Keratinocyte (primary cell): Measurements from ENCODE around the gene ATPAF1. TPM values are rescaled to one million over a fixed set of nuclear protein-coding genes. Genes with fewer than 3 reads are reported as not detected.

Source experiments
- DNase-seq: peaks from one replicate; pipeline ENCODE4 v3.0.0-alpha.2; 2011; ENCODE audit warnings: low read depth, missing footprints, low spot score
- FAIRE-seq: peaks from 2 replicates; lab custom pipeline; 2011; peaks lifted over from hg19 to GRCh38; lab: Jason Lieb, UNC
- H2AFZ ChIP-seq: 2 replicates; pipeline ENCODE4 v1.6.0; 2012; ENCODE audit warnings: low read length, control low read depth, inconsistent platforms; ENCODE audit not compliant: control insufficient read depth
- H3K27ac ChIP-seq: 2 replicates; pipeline ENCODE4 v1.5.1; 2011; ENCODE audit warnings: low read length; ENCODE audit not compliant: control insufficient read depth, insufficient read depth
- H3K27me3 ChIP-seq: 3 replicates; pipeline ENCODE4 v1.6.0; 2011; ENCODE audit warnings: low read length; ENCODE audit not compliant: control insufficient read depth, insufficient read depth; ENCODE audit errors: extremely low read depth
- H3K36me3 ChIP-seq, 2 experiments: 2 replicates in 1 of 2; 3 replicates in 1 of 2; pipeline ENCODE4 v1.5.1; 2011; ENCODE audit warnings: low read length in 2 of 2, mild to moderate bottlenecking in 1 of 2; ENCODE audit not compliant: control insufficient read depth in 2 of 2, insufficient read depth in 2 of 2; ENCODE audit errors: extremely low read depth in 1 of 2
- H3K4me1 ChIP-seq: 3 replicates; pipeline ENCODE4 v1.5.1; 2011; ENCODE audit warnings: low read length; ENCODE audit not compliant: control insufficient read depth, insufficient read depth; ENCODE audit errors: extremely low read depth
- H3K4me2 ChIP-seq: 3 replicates; pipeline ENCODE4 v1.6.0; 2011; ENCODE audit warnings: low read depth, low read length; ENCODE audit not compliant: control insufficient read depth, insufficient read depth; ENCODE audit errors: extremely low read depth
- H3K4me3 ChIP-seq, 3 experiments: fragments of 200-600 bp in 1 of 3; sonication (generic) in 1 of 3; 2 replicates in 2 of 3; 3 replicates in 1 of 3; pipeline ENCODE4 v1.5.1; 2011 to 2016; ENCODE audit warnings: low read length in 3 of 3, mild to moderate bottlenecking in 3 of 3, control low read depth in 2 of 3, inconsistent platforms in 1 of 3, low read depth in 1 of 3, mixed read lengths in 1 of 3, mixed run types in 1 of 3, moderate library complexity in 1 of 3; ENCODE audit not compliant: control insufficient read depth in 2 of 3, insufficient read depth in 2 of 3; ENCODE audit errors: extremely low read depth in 1 of 3
- H3K79me2 ChIP-seq: 2 replicates; pipeline ENCODE4 v1.6.0; 2012; ENCODE audit warnings: low read length; ENCODE audit not compliant: control insufficient read depth, insufficient read depth
- H3K9ac ChIP-seq: 3 replicates; pipeline ENCODE4 v1.6.0; 2011; ENCODE audit warnings: low read length; ENCODE audit not compliant: control insufficient read depth, insufficient read depth; ENCODE audit errors: extremely low read depth
- H3K9me1 ChIP-seq: 3 replicates; pipeline ENCODE4 v1.6.0; 2011; ENCODE audit warnings: low read length; ENCODE audit not compliant: control insufficient read depth, insufficient read depth; ENCODE audit errors: extremely low read depth
- H3K9me3 ChIP-seq: 2 replicates; pipeline ENCODE4 v1.5.1; 2012; ENCODE audit warnings: low read depth, low read length; ENCODE audit not compliant: control insufficient read depth
- H4K20me1 ChIP-seq: 3 replicates; pipeline ENCODE4 v1.6.0; 2011; ENCODE audit warnings: low read length; ENCODE audit not compliant: control insufficient read depth, insufficient read depth; ENCODE audit errors: extremely low read depth
- CTCF ChIP-seq, 3 experiments: IDR thresholded peaks in 1 of 3; conservative IDR thresholded peaks in 1 of 3; optimal IDR thresholded peaks in 1 of 3; 2 replicates in 2 of 3; 3 replicates in 1 of 3; pipeline versions ENCODE3 to v1.5.1; 2011; ENCODE audit warnings: low read length in 3 of 3, mild to moderate bottlenecking in 3 of 3, moderate library complexity in 2 of 3, control low read depth in 1 of 3, inconsistent platforms in 1 of 3; ENCODE audit not compliant: insufficient read depth in 2 of 3; ENCODE audit errors: extremely low read depth in 1 of 3
- EZH2 ChIP-seq: IDR thresholded peaks from one replicate; pipeline ENCODE4 v1.6.1; 2012; ENCODE audit warnings: inconsistent platforms, mild to moderate bottlenecking, low read length, moderate library complexity
- dilution Hi-C: fragments of 300-500 bp; cut with MboI; formaldehyde crosslinking; loops from one replicate; pipeline ENCODE4 v1.7.0; 2020; ENCODE audit warnings: low sequenced_read_pairs; ENCODE audit not compliant: extremely low pct_ligation_motif_present
- polyA plus RNA-seq, 5 experiments: library from polyadenylated mRNA; depleted of rRNA in 3 of 5; stranded (reverse) in 3 of 5; stranded (forward) in 1 of 5; unstranded in 1 of 5; fragments of >200 nt; gene quantifications; 1 replicate in 1 of 5; 2 replicates in 3 of 5; 3 replicates in 1 of 5; pipeline versions ENCODE4 v1.2.1 to v1.2.3, GENCODE V29; 2011 to 2012; ENCODE audit warnings: missing spikeins in 2 of 5, low read depth in 1 of 5, low replicate concordance in 1 of 5

The ATPAF1 gene
- polyA plus RNA-seq, 1 donor (not counting 4 experiments of a cell fraction or from before 2014, with no cell fraction given): 55.6 TPM

- Histone ChIP-seq H2AFZ (no peak overlapping the region), H3K9me3 (no peaks in the 10 kb centered on the region), H3K9me1 (no peaks in the 10 kb centered on the region), H3K9ac (no peak overlapping the region), H3K27ac (no peak overlapping the region), H3K79me2 (peaks cover 16% of the 10 kb centered on the region), H3K4me1 (no peaks in the 10 kb centered on the region), H4K20me1 (no peaks in the 10 kb centered on the region), H3K4me2 (no peak overlapping the region), H3K36me3 (peaks cover 9 to 55% of the 10 kb centered on the region in 2 experiments), H3K4me3 (no peak overlapping the region), H3K27me3 (no peaks in the 10 kb centered on the region)
- DNase-seq: no peak
- dilution Hi-C loops: no loop called here
- FAIRE-seq: no peak
- no peak for TF ChIP-seq CTCF (optimal IDR thresholded peaks at IDR 0.05 in 1 of 3, IDR thresholded peaks at IDR 0.05 in 1 of 3, conservative IDR thresholded peaks at IDR 0.05 in 1 of 3; ENCODE audit: extremely low read depth in 1 of 3, insufficient read depth in 2 of 3, low read length in 3 of 3)
- no peak for TF ChIP-seq EZH2
Measured at GRCh38 chr1:46705408-46705807, 37.2 kb upstream of the ATPAF1 start.

- no peaks in the 10 kb centered on the region for H3K9me3 ChIP-seq
- no peak overlapping the region for H3K9ac ChIP-seq
- H2AFZ ChIP-seq: no peak overlapping the region
- TF ChIP-seq EZH2 (no peak), CTCF (optimal IDR thresholded peaks at IDR 0.05 in 1 of 3, IDR thresholded peaks at IDR 0.05 in 1 of 3, conservative IDR thresholded peaks at IDR 0.05 in 1 of 3; ENCODE audit: extremely low read depth in 1 of 3, insufficient read depth in 2 of 3, low read length in 3 of 3) (no peak)
- H3K36me3 ChIP-seq: peaks cover 9 to 51% of the 10 kb centered on the region in 2 experiments
- no peaks in the 10 kb centered on the region for H3K4me1 ChIP-seq
- no peak for DNase-seq
- H3K4me3 ChIP-seq: no peak overlapping the region
- H3K27ac ChIP-seq: no peak overlapping the region
- H4K20me1 ChIP-seq: no peaks in the 10 kb centered on the region
- H3K4me2 ChIP-seq: no peak overlapping the region
- H3K79me2 ChIP-seq: peaks cover 17% of the 10 kb centered on the region
- FAIRE-seq: no peak
- H3K9me1 ChIP-seq: no peaks in the 10 kb centered on the region
- dilution Hi-C loops: no loop called here
- no peaks in the 10 kb centered on the region for H3K27me3 ChIP-seq
Measured at GRCh38 chr1:46703927-46704641, 35.9 kb upstream of the ATPAF1 start.
